GM12864 (cell line): ENCODE measurements around the gene ANAPC2.

Experiments used
- DNase-seq: peaks from one replicate; pipeline ENCODE4 v3.0.0-alpha.2; 2011; ENCODE audit warnings: low read depth
- H3K4me3 ChIP-seq: 2 replicates; pipeline ENCODE4 v1.5.1; 2011; ENCODE audit warnings: mild to moderate bottlenecking, low read depth, low read length, control low read depth
- TF ChIP-seq, protein P1 (sequence below): IDR thresholded peaks from 2 replicates; pipeline ENCODE4 v1.5.1; 2011; ENCODE audit warnings: low read depth, mild to moderate bottlenecking, moderate library complexity, low read length, control low read depth, inconsistent platforms; ENCODE audit errors: missing control alignments

The ANAPC2 gene

DNA sequence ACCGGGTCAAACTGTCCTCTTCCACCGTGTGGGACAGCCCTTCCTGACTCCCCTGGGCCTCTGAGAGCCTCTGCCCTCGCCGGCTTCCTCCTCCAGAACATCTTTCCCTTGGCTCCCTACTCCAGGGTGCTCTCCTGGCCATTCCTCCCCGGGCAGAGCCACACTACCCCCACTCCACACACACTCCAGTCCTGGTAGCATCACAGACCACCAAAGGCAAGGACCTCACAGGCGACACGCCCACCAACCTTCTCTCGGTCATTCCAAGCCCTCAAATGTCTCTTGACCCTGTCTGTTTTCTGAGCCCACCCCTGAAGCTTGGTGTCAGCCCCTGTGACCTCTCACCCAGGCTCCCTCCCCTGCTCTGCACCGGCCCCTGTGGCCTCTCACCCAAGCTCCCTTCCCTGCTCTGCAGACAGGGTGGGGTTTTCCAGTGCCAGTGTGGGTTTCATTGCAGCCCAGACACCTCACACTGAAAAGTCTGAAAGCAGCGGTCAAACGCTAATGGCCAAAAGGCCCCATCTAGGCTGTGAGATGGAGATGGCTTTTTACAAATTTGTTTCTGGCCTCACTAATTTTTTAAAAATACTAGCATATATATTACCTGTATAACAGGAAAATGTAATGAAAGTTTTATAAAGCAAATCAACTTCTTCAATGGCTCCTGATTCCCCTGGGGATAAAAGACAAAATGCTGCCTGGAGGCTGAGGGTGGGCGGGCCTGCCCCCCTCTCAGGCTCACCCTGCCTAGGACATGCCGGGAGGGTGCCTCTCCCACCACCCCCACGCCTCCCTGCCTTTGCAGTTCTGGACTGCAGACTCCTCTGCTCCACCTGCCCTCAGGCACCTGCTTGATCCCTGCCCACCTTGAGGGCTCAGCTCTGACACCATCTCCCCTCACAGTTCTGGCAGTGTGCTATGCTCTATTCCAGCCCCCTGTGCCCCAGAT is 29.0 kb downstream of the ANAPC2 start:
- TF ChIP-seq, protein P1, sequence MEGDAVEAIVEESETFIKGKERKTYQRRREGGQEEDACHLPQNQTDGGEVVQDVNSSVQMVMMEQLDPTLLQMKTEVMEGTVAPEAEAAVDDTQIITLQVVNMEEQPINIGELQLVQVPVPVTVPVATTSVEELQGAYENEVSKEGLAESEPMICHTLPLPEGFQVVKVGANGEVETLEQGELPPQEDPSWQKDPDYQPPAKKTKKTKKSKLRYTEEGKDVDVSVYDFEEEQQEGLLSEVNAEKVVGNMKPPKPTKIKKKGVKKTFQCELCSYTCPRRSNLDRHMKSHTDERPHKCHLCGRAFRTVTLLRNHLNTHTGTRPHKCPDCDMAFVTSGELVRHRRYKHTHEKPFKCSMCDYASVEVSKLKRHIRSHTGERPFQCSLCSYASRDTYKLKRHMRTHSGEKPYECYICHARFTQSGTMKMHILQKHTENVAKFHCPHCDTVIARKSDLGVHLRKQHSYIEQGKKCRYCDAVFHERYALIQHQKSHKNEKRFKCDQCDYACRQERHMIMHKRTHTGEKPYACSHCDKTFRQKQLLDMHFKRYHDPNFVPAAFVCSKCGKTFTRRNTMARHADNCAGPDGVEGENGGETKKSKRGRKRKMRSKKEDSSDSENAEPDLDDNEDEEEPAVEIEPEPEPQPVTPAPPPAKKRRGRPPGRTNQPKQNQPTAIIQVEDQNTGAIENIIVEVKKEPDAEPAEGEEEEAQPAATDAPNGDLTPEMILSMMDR, result no peak
- DNase-seq, result no peak
- H3K4me3 ChIP-seq, result no peak overlapping the region

DNA sequence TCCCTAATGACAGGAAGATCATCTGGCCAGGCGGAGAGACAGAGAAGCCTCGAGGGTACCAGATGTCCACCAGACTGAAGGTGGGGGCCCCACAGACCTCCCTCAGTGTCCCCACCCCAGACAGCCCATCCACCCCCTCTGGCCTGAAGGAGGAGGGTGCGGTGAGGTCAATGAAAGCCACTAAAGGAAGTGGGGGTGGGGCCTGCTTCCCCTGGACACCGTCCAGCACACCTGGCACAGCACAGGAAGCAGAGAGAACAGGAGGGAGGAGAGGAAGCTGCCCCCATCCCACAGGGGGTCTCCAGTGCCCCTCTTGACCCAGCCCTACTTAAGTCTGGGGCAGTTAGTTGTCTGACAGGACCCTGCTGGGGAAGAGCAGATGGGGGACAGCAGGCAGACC is 29.7 kb downstream of the ANAPC2 start:
- TF ChIP-seq, protein P1, result no peak
- DNase-seq, result no peak
- H3K4me3 ChIP-seq, result no peak overlapping the region

DNA sequence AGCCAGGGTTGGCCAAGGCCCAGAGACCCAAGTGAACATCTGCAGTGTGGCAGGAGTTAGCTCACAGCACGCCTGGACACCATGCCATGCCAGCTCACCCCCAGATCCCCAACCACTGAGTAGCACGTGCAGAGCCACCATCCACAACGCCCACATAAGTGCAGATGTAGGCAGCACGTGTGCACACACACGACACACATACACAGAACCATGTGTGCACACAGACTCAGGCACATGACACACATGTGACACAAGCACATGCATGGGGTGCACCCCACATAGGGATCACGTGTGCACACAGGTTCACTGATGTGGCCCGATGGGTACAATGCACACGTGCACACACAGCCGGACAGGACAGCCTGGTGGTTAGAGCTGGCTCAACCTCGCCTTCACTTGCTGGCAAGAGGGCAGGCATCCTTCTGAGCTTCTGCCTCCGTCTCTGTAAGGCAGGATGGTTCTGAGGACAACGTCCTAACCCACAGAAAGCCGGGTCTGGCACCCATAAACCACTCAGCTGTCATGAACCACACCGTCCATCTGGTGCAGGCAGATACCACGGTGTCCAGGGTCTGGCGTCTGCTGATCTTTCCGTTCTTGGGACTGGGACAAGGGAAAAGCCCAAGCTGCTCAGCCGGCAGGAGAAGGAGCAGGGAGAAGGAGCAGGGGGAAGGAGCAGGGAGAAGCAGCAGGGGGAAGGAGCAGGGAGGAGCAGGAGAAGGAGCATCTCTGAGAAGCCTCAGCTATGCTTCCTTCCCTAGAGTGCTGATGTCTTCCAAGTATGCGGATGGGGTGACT is 30.5 kb downstream of the ANAPC2 start:
- TF ChIP-seq, protein P1, result no peak
- DNase-seq, result no peak
- H3K4me3 ChIP-seq, result no peak overlapping the region

DNA sequence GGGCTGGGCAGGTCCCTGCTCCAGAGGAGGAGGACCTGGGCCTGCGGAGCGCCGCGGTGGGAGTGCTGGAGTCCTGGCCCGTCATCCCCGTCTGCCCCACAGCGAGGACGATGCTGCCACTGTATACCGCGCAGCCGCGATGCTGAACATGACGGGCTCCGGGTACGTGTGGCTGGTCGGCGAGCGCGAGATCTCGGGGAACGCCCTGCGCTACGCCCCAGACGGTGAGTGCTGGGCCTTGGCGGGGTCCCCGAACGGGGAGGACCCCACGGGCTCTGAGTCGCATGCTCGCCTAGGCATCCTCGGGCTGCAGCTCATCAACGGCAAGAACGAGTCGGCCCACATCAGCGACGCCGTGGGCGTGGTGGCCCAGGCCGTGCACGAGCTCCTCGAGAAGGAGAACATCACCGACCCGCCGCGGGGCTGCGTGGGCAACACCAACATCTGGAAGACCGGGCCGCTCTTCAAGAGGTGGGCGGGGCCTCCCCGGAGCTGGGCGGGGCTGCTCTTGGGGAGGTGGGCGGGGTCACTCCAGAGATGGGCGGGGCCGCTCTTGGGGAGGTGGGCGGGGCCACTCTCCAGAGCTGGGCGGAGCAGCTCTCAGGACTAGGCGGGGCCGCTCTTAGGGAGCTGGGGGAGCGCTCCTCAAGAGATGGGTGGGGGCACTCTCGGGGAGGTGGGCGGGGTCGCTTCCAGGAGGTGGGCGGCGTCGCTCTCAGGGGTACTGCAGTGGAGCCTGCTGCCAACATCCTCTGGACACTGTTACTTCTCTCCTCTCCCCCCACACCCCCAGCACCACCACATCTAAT is 31.6 kb downstream of the ANAPC2 start:
- TF ChIP-seq, protein P1, result no peak
- no peak for DNase-seq
- H3K4me3 ChIP-seq, result peak overlapping the region; percentile 47

DNA sequence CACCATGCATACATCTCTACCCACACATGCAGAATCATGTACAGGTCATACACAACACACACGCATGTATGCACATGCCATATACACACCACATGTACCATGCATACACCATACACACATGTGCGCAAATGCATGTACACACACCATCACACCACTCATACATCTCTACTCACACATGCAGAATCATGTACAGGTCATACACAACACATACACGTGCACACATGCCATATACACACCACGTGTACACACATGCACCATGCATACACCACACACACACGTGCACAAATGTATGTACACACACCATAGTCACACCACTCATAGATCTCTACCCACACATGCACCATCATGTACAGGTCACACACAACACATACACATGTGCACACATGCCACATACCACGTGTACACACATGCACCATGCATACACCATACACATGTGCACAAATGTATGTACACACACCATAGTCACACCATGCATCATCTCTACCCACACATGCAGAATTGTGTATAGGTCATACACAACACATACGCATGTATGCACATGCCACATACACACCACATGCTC is 35.4 kb downstream of the ANAPC2 start:
- no peak for DNase-seq
- no peak overlapping the region for H3K4me3 ChIP-seq
- TF ChIP-seq, protein P1, result no peak

DNA sequence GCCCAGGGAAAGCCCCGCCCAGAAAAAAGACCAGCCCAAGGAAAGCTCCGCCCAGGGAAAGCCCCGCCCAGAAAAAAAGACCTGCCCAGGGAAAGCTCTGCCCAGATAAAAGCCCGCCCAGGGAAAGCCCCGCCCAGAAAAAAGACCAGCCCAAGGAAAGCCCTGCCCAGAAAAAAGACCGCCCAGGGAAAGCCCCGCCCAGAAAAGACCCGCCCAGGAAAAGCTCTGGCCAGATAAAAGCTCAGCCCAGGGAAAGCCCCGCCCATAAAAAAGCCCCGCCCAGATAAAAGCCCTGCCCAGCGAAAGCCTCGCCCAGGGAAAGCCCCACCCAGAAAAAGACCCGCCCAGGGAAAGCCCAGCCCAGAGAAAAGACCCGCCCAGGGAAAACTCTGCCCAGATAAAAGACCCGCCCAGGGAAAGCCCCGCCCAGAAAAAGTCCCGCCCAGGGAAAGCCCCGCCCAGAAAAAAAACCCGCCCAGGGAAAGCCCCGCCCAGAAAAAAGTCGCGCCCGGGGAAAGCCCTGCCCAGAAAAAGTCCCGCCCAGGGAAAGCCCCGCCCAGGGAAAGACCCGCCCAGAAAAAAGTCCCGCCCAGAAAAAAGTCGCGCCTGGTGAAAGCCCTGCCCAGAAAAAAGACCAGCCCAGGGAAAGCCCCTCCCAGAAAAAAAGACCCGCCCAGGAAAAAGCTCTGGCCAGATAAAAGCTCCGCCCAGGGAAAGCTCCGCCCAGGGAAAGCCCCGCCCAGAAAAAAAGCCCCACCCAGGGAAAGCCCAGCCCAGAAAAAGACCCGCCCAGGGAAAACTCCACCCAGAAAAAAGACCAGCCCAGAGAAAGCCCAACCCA is 37.5 kb downstream of the ANAPC2 start:
- DNase-seq, result peak; percentile 53
- no peak overlapping the region for H3K4me3 ChIP-seq
- TF ChIP-seq, protein P1, result no peak
